GM12878 (cell line): Measurements from ENCODE around the gene ANO7. TPM values are rescaled to one million over a fixed set of nuclear protein-coding genes. Genes with fewer than 3 reads are reported as not detected.

Experiments used
- ATAC-seq: fragments of 200-7000 bp; cut with Tn5 transposase; 3 replicates; pipeline ENCODE4 v1.9.1; 2020; ENCODE audit warnings: mild to moderate bottlenecking, moderate library complexity
- BruUV-seq: library from RNA; stranded (reverse); fragments of 400-500 nt; replicated peaks from 2 replicates; lab custom pipeline; 2021; lab: Mats Ljungman, UMichigan
- CTCF ChIA-PET: fragments of 300-600 bp; sonication (Branson Sonifier 250); formaldehyde crosslinking; extraction: SDS; loops from one replicate; lab custom pipeline; 2021; ENCODE audit warnings: inconsistent platforms; lab: Yijun Ruan, JAX
- POLR2A ChIA-PET: fragments of 350-600 bp; formaldehyde crosslinking; extraction: SDS; loops from one replicate; lab custom pipeline; 2021; ENCODE audit warnings: inconsistent platforms; lab: Charles Lee
- RAD21 ChIA-PET: fragments of 300-600 bp; sonication (Branson Sonifier 250); formaldehyde crosslinking; loops from one replicate; lab custom pipeline; 2023; ENCODE audit warnings: antibody characterized with exemption; ENCODE audit not compliant: unreplicated experiment; lab: Charles Lee
- SMC1A ChIA-PET: fragments of 300-600 bp; sonication (Branson Sonifier 250); formaldehyde crosslinking; loops from one replicate; lab custom pipeline; 2023; ENCODE audit not compliant: unreplicated experiment, uncharacterized antibody; lab: Charles Lee
- DNase-seq: peaks from one replicate; pipeline ENCODE4 v3.0.0-alpha.2; 2011; ENCODE audit warnings: low read depth, low spot score
- FAIRE-seq: peaks from 3 replicates; lab custom pipeline; 2011; peaks lifted over from hg19 to GRCh38; lab: Jason Lieb, UNC
- H2AFZ ChIP-seq: 2 replicates; pipeline ENCODE4 v1.6.0; 2011; ENCODE audit warnings: low read depth, low read length, control low read depth; ENCODE audit not compliant: control insufficient read depth
- H3K27ac ChIP-seq: 2 replicates; pipeline ENCODE4 v1.5.1; 2011; ENCODE audit warnings: control low read depth; ENCODE audit not compliant: control insufficient read depth, insufficient read depth
- H3K27me3 ChIP-seq, 2 experiments: replicated peaks in 1 of 2; 2 replicates each; pipeline versions ENCODE4 v1.6.0 to v1.6.1; 2011; ENCODE audit warnings: low read length in 1 of 2; ENCODE audit not compliant: control insufficient read depth in 2 of 2, insufficient read depth in 2 of 2
- H3K36me3 ChIP-seq, 2 experiments: 2 replicates each; pipeline ENCODE4 v1.5.1; 2011; ENCODE audit warnings: low read length in 1 of 2; ENCODE audit not compliant: control insufficient read depth in 2 of 2, insufficient read depth in 2 of 2
- H3K4me1 ChIP-seq: 2 replicates; pipeline ENCODE4 v1.6.1; 2011; ENCODE audit warnings: mild to moderate bottlenecking, low read length, moderate library complexity, mixed read lengths; ENCODE audit not compliant: control insufficient read depth, insufficient read depth
- H3K4me2 ChIP-seq: 2 replicates; pipeline ENCODE4 v1.6.0; 2011; ENCODE audit warnings: control low read depth; ENCODE audit not compliant: control insufficient read depth, insufficient read depth
- H3K4me3 ChIP-seq: fragments of 200-600 bp; sonication (generic); 2 replicates; pipeline ENCODE4 v1.5.1; 2016
- H3K79me2 ChIP-seq: 2 replicates; pipeline ENCODE4 v1.6.0; 2011; ENCODE audit warnings: low read length; ENCODE audit not compliant: control insufficient read depth, insufficient read depth
- H3K9ac ChIP-seq: 2 replicates; pipeline ENCODE4 v1.8.0; 2011; ENCODE audit warnings: low read length, control low read depth, mixed read lengths; ENCODE audit not compliant: control insufficient read depth, insufficient read depth
- H3K9me3 ChIP-seq: replicated peaks from 3 replicates; pipeline ENCODE4 v1.5.1; 2011; ENCODE audit warnings: mild to moderate bottlenecking, low read length; ENCODE audit not compliant: control insufficient read depth, insufficient read depth
- H4K20me1 ChIP-seq: 2 replicates; pipeline ENCODE4 v1.6.0; 2011; ENCODE audit not compliant: control insufficient read depth, insufficient read depth
- EP300 ChIP-seq, 2 experiments: fragments of 150-350 bp in 1 of 2; IDR thresholded peaks; 2 replicates each; pipeline ENCODE4 v1.6.1; 2011 to 2012; ENCODE audit warnings: low read depth in 2 of 2, low read length in 2 of 2, borderline replicate concordance in 1 of 2, improper control_type of control experiment in 1 of 2, inconsistent platforms in 1 of 2; ENCODE audit not compliant: control insufficient read depth in 1 of 2
- FOXK2 ChIP-seq: fragments of 450-650 bp; IDR thresholded peaks from 2 replicates; pipeline ENCODE4 v1.6.1; 2017; ENCODE audit warnings: mild to moderate bottlenecking, moderate library complexity
- GATAD2B ChIP-seq: fragments of 450-650 bp; conservative IDR thresholded peaks from 2 replicates; pipeline ENCODE4 v1.6.1; 2017; ENCODE audit warnings: low read depth, mild to moderate bottlenecking, moderate library complexity
- HDAC6 ChIP-seq: fragments of 200-600 bp; sonication (generic); IDR thresholded peaks from one replicate; pipeline ENCODE4 v1.8.0; 2017; ENCODE audit warnings: antibody characterized with exemption; ENCODE audit not compliant: unreplicated experiment
- KAT2A ChIP-seq: conservative IDR thresholded peaks from 2 replicates; pipeline ENCODE4 v1.6.1; 2011; ENCODE audit warnings: low read depth, low read length; ENCODE audit not compliant: control insufficient read depth
- MTA2 ChIP-seq: fragments of 450-650 bp; IDR thresholded peaks from 2 replicates; pipeline ENCODE4 v1.6.1; 2016; ENCODE audit warnings: low read depth, mild to moderate bottlenecking, moderate library complexity
- NR2C1 ChIP-seq: fragments of 450-650 bp; IDR thresholded peaks from 2 replicates; pipeline ENCODE4 v1.6.1; 2017; ENCODE audit warnings: antibody characterized with exemption, mild to moderate bottlenecking, moderate library complexity
- NRF1 ChIP-seq: conservative IDR thresholded peaks from 2 replicates; pipeline ENCODE4 v1.6.1; 2011; ENCODE audit warnings: mild to moderate bottlenecking, low read depth, low read length, improper control_type of control experiment
- RB1 ChIP-seq: fragments of 450-650 bp; formaldehyde crosslinking; IDR thresholded peaks from 2 replicates; pipeline ENCODE4 v1.6.1; 2017; ENCODE audit warnings: mild to moderate bottlenecking, borderline replicate concordance
- SIX5 ChIP-seq: IDR thresholded peaks from 2 replicates; pipeline ENCODE4 v1.6.1; 2011; ENCODE audit warnings: mild to moderate bottlenecking, low read depth, low read length, moderate library complexity; ENCODE audit not compliant: severe bottlenecking
- STAT1 ChIP-seq: fragments of 450-650 bp; conservative IDR thresholded peaks from 2 replicates; pipeline ENCODE4 v1.6.1; 2014; ENCODE audit warnings: antibody characterized with exemption, mild to moderate bottlenecking
- WGBS: methylation state at CpG from one replicate; pipeline ENCODE4 v1.1.6; 2016; ENCODE audit warnings: low lambda C conversion rate; ENCODE audit not compliant: insufficient replicate concordance, insufficient coverage; ENCODE audit errors: missing lambda C conversion rate; 5-methylcytosine and 5-hydroxymethylcytosine counted together
- in situ Hi-C: fragments of 300-500 bp; cut with MboI; formaldehyde crosslinking; loops from 9 replicates; pipeline ENCODE4 v1.14.3; 2018; ENCODE audit warnings: mixed read lengths
- intact Hi-C: fragments of 100-400 bp; cut with micrococcal nuclease; formaldehyde crosslinking; loops from one replicate; pipeline ENCODE4 v1.14.2; 2022; ENCODE audit not compliant: unreplicated experiment
- polyA plus RNA-seq, 11 experiments: library from polyadenylated mRNA; depleted of rRNA in 4 of 11; unstranded in 6 of 11; stranded (reverse) in 5 of 11; fragments of >200 nt; fragmentation: Nextera tagmentation in 4 of 11; fragmentation: Illumina TruSeq in 1 of 11; extraction: Ambion mirVana in 4 of 11; extraction: Trizol in 1 of 11; gene quantifications; 1 replicate in 1 of 11; 2 replicates in 10 of 11; pipeline versions ENCODE4 v1.2.1 to v1.2.3, GENCODE V29; 2011 to 2016; ENCODE audit warnings: inconsistent platforms in 2 of 11, missing spikeins in 2 of 11, low read depth in 1 of 11
- total RNA-seq, 4 experiments: library from RNA; depleted of rRNA in 3 of 4; stranded (reverse); fragments of >200 nt in 3 of 4; fragmentation: Illumina TruSeq in 1 of 4; extraction: Trizol in 1 of 4; gene quantifications; 2 replicates each; pipeline versions ENCODE4 v1.2.1 to v1.2.3, GENCODE V29; 2013 to 2021
- TF ChIP-seq, protein P1 (sequence below): fragments of 450-650 bp; formaldehyde crosslinking; IDR thresholded peaks from 2 replicates; pipeline ENCODE4 v1.5.0; 2022; ENCODE audit warnings: mild to moderate bottlenecking, missing genetic modification characterization
- TF ChIP-seq, protein P2 (sequence below): IDR thresholded peaks from 2 replicates; pipeline ENCODE4 v1.6.1; 2011; ENCODE audit warnings: low read depth, mild to moderate bottlenecking, low read length, moderate library complexity, borderline replicate concordance; ENCODE audit errors: extremely low read depth
- TF ChIP-seq, protein P3 (sequence below): fragments of 450-650 bp; IDR thresholded peaks from 2 replicates; pipeline ENCODE4 v1.6.1; 2017; ENCODE audit warnings: mild to moderate bottlenecking
- TF ChIP-seq, protein P4 (sequence below): IDR thresholded peaks from 2 replicates; pipeline ENCODE4 v1.6.1; 2011; ENCODE audit warnings: borderline replicate concordance, low read depth, mild to moderate bottlenecking, moderate library complexity, low read length; ENCODE audit not compliant: insufficient read depth, poor library complexity, severe bottlenecking

The ANO7 gene
- total and polyA plus RNA-seq, 10 of the 15 experiments (the other 5 are each of a cell fraction or from before 2014, with no cell fraction given), result 0.08 to 1.4 (median 0.44) TPM

DNA sequence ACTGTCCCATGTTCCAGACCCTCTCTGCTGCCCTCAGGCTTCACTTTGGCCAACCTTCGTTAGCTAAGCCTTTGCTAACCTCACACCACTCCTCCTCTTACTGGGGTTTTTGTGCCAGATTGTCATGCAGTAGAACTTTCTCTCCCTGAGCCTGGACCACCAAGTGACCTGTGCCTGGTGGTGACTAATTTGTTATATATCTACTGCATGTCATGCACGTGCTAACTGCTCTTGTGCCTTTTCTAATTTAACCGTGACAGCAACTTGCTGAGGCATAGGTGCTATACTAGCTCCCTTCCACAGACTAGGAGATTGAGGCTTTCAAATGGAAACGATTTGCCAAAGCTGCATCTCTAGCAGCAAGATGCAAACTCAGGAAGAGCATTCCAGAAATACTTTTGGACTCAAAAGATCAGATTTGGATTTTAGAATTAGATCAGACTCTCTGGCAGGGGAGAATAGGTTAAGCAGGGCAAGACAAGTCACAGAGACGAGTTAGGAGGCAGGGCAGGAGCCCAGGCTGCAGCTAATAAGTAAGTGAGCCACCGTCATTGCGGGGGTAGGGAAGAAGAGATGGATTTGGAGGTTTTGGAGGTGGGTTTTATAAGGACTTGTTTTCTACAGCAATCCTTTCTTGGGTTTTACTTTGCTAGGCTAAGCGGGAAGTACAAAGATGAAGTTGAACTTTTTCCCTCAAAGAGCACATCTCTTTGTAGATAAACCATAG lies 36.4 kb upstream of the ANO7 start:
- H3K27me3 ChIP-seq, result no peaks in the 10 kb centered on the region
- no peak overlapping the region for H2AFZ ChIP-seq
- POLR2A ChIA-PET, result interaction anchor here (0.9 to 3.4 kb wide), 2 partner anchors 64 to 73 kb away, joined by 4 to 12 read pairs; no protein-coding TSS in a partner anchor
- SMC1A ChIA-PET, result interaction anchor here (0.6 to 6.2 kb wide), 11 partner anchors 40 to 90 kb away, joined by 3 to 49 read pairs (median 4); no protein-coding TSS in a partner anchor
- 0 out of 2 replicates have a peak overlapping the region, but pooled peaks have one; percentile 74 for H3K4me3 ChIP-seq
- no peaks in the 10 kb centered on the region for H3K9me3 ChIP-seq
- peak overlapping the region; percentile 4; the same call in 1 of the 2 replicates for H3K9ac ChIP-seq
- intact Hi-C loops (no loop called here), in situ Hi-C loops (no loop called here)
- H4K20me1 ChIP-seq, result no peaks in the 10 kb centered on the region
- peak overlapping the region; percentile 27 for H3K4me2 ChIP-seq
- BruUV-seq, result no TSS peak
- peaks cover 4 to 12% of the 10 kb centered on the region in 2 experiments; a peak in 3 of 4 replicates for H3K36me3 ChIP-seq
- ATAC-seq, result no peak
- peaks cover 19% of the 10 kb centered on the region for H3K4me1 ChIP-seq
- RAD21 ChIA-PET, result interaction anchor here (0.6 to 3.6 kb wide), 4 partner anchors 42 to 164 kb away, joined by 3 to 62 read pairs (median 18); partner anchors contain the start of genes HDLBP, MTERF4 and SEPTIN2
- 85% methylated on average over 8 of the region's 8 CpGs for WGBS
- peaks cover 36% of the 10 kb centered on the region for H3K79me2 ChIP-seq
- FAIRE-seq, result no peak
- CTCF ChIA-PET, result interaction anchor here (0.5 to 4.1 kb wide), 5 partner anchors 31 to 237 kb away, joined by 3 to 36 read pairs (median 4); no protein-coding TSS in a partner anchor
- DNase-seq, result no peak
- no peak overlapping the region for H3K27ac ChIP-seq
- TF ChIP-seq NRF1, result no peak
- TF ChIP-seq MTA2, result no peak
- TF ChIP-seq GATAD2B, result no peak
- TF ChIP-seq HDAC6, result no peak
- TF ChIP-seq, protein P1, sequence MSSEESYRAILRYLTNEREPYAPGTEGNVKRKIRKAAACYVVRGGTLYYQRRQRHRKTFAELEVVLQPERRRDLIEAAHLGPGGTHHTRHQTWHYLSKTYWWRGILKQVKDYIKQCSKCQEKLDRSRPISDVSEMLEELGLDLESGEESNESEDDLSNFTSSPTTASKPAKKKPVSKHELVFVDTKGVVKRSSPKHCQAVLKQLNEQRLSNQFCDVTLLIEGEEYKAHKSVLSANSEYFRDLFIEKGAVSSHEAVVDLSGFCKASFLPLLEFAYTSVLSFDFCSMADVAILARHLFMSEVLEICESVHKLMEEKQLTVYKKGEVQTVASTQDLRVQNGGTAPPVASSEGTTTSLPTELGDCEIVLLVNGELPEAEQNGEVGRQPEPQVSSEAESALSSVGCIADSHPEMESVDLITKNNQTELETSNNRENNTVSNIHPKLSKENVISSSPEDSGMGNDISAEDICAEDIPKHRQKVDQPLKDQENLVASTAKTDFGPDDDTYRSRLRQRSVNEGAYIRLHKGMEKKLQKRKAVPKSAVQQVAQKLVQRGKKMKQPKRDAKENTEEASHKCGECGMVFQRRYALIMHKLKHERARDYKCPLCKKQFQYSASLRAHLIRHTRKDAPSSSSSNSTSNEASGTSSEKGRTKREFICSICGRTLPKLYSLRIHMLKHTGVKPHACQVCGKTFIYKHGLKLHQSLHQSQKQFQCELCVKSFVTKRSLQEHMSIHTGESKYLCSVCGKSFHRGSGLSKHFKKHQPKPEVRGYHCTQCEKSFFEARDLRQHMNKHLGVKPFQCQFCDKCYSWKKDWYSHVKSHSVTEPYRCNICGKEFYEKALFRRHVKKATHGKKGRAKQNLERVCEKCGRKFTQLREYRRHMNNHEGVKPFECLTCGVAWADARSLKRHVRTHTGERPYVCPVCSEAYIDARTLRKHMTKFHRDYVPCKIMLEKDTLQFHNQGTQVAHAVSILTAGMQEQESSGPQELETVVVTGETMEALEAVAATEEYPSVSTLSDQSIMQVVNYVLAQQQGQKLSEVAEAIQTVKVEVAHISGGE (CRISPR knock-in tag), result no peak
- no peak for TF ChIP-seq RB1
- TF ChIP-seq, protein P2, sequence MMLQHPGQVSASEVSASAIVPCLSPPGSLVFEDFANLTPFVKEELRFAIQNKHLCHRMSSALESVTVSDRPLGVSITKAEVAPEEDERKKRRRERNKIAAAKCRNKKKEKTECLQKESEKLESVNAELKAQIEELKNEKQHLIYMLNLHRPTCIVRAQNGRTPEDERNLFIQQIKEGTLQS, result no peak
- TF ChIP-seq SIX5, result no peak
- TF ChIP-seq EP300 (IDR thresholded peaks at IDR 0.05; ENCODE audit: borderline replicate concordance in 1 of 2, control insufficient read depth in 1 of 2, low read depth in 2 of 2, low read length in 2 of 2), result no peak
- no peak for TF ChIP-seq KAT2A
- TF ChIP-seq FOXK2, result no peak
- TF ChIP-seq STAT1, result no peak
- TF ChIP-seq, protein P3, sequence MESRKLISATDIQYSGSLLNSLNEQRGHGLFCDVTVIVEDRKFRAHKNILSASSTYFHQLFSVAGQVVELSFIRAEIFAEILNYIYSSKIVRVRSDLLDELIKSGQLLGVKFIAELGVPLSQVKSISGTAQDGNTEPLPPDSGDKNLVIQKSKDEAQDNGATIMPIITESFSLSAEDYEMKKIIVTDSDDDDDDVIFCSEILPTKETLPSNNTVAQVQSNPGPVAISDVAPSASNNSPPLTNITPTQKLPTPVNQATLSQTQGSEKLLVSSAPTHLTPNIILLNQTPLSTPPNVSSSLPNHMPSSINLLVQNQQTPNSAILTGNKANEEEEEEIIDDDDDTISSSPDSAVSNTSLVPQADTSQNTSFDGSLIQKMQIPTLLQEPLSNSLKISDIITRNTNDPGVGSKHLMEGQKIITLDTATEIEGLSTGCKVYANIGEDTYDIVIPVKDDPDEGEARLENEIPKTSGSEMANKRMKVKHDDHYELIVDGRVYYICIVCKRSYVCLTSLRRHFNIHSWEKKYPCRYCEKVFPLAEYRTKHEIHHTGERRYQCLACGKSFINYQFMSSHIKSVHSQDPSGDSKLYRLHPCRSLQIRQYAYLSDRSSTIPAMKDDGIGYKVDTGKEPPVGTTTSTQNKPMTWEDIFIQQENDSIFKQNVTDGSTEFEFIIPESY, result no peak
- TF ChIP-seq, protein P4, sequence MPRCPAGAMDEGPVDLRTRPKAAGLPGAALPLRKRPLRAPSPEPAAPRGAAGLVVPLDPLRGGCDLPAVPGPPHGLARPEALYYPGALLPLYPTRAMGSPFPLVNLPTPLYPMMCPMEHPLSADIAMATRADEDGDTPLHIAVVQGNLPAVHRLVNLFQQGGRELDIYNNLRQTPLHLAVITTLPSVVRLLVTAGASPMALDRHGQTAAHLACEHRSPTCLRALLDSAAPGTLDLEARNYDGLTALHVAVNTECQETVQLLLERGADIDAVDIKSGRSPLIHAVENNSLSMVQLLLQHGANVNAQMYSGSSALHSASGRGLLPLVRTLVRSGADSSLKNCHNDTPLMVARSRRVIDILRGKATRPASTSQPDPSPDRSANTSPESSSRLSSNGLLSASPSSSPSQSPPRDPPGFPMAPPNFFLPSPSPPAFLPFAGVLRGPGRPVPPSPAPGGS, result no peak
- no peak for TF ChIP-seq NR2C1
